Stomach (tissue), 9 donors: ENCODE results near the gene DPH5. TPM values are rescaled to one million over a fixed set of nuclear protein-coding genes. Genes with fewer than 3 reads are reported as not detected.
A peak's percentile ranks its signal among the peaks of the same experiment; 100 is the strongest.

Experiments used
- DNase-seq, 2 donors: peaks; one replicate each; pipeline versions ENCODE4 v3.0.0 to v3.0.0-alpha.2; 2013 to 2019
- H3K27ac ChIP-seq, 5 donors: fragments of 200-600 bp in 4 of 5; sonication (generic) in 4 of 5; one replicate each; pipeline ENCODE4 v1.5.1; 2013 to 2019; ENCODE audit warnings: mild to moderate bottlenecking in 1 of 5, moderate library complexity in 1 of 5
- H3K27me3 ChIP-seq, 3 donors: fragments of 200-600 bp; sonication (generic); one replicate each; pipeline ENCODE4 v1.5.1; 2017 to 2019; ENCODE audit warnings: mixed run types in 1 of 3
- H3K36me3 ChIP-seq, 4 donors: fragments of 200-600 bp; sonication (generic); 1 replicate in 3 of 4; 2 replicates in 1 of 4; pipeline ENCODE4 v1.5.1; 2016 to 2019
- H3K4me1 ChIP-seq, 4 donors: fragments of 200-600 bp; sonication (generic); one replicate each; pipeline ENCODE4 v1.5.1; 2016 to 2019
- H3K4me3 ChIP-seq, 4 donors: fragments of 200-600 bp; sonication (generic) in 3 of 4; one replicate each; pipeline ENCODE4 v1.5.1; 2016 to 2019; ENCODE audit warnings: mild to moderate bottlenecking in 1 of 4
- H3K9me3 ChIP-seq, 4 donors: fragments of 200-600 bp; sonication (generic); one replicate each; pipeline ENCODE4 v1.5.1; 2016 to 2019
- CTCF ChIP-seq, 7 experiments: fragments of 450-650 bp in 4 of 7; fragments of 200-600 bp in 3 of 7; sonication (generic) in 3 of 7; IDR thresholded peaks; one replicate each; pipeline ENCODE4 v1.5.1; 2016 to 2019; ENCODE audit warnings: antibody characterized with exemption in 7 of 7, control low read depth in 2 of 7, mild to moderate bottlenecking in 1 of 7
- EP300 ChIP-seq: sonication (generic); formaldehyde crosslinking; IDR thresholded peaks from one replicate; pipeline ENCODE4 v1.6.1; 2017; ENCODE audit warnings: antibody characterized with exemption
- POLR2A ChIP-seq, 4 donors: fragments of 450-650 bp; IDR thresholded peaks; one replicate each; pipeline ENCODE4 v1.6.1; 2016; ENCODE audit warnings: antibody characterized with exemption in 4 of 4, control low read depth in 2 of 4, mild to moderate bottlenecking in 1 of 4, moderate library complexity in 1 of 4
- POLR2AphosphoS5 ChIP-seq, 3 donors: sonication (generic); formaldehyde crosslinking; IDR thresholded peaks; one replicate each; pipeline ENCODE4 v1.6.1; 2016; ENCODE audit warnings: antibody characterized with exemption in 3 of 3
- WGBS, 5 donors: extraction: QIAGEN DNeasy Blood & Tissue Kit in 3 of 5; methylation state at CpG; one replicate each; pipeline versions ENCODE4 v1.1.5 to v1.1.7; 2013 to 2018; 5-methylcytosine and 5-hydroxymethylcytosine counted together
- intact Hi-C: fragments of 100-400 bp; cut with DNase I; formaldehyde crosslinking; loops from one replicate; pipeline ENCODE4 v1.15.1; 2023; ENCODE audit warnings: low total_unique reads
- polyA plus RNA-seq, 3 donors: library from polyadenylated mRNA; stranded (reverse); fragments of 200-250 nt; gene quantifications; one replicate each; pipeline ENCODE4 v1.2.3, GENCODE V29; 2013
- total RNA-seq, 5 donors: library from RNA; depleted of rRNA; stranded (reverse); fragments of >200 nt; gene quantifications; one replicate each; pipeline versions ENCODE4 v1.1.0 to v1.2.3, GENCODE V29; 2014 to 2016
- donor health status: healthy with polysubstance abuse.
- donor health status: Bipolar disorder and iron deficiency.
- donor health status: healthy.

DPH5 gene
- total and polyA plus RNA-seq, 8 donors = 3.1 to 39.5 (median 18.9) TPM

- Histone ChIP-seq H3K4me3 (no peak overlapping the region), H3K27me3 (no peaks in the 10 kb centered on the region), H3K4me1 (peaks cover 0 to 5% (median 0%) of the 10 kb centered on the region in 4 donors), H3K36me3 (peaks cover 0 to 33% (median 19%) of the 10 kb centered on the region in 4 donors), H3K27ac (no peak overlapping the region), H3K9me3 (no peaks in the 10 kb centered on the region)
- intact Hi-C loops = no loop called here
- TF ChIP-seq CTCF (IDR thresholded peaks at IDR 0.05) = no peak
- TF ChIP-seq EP300 = no peak
- no peak for TF ChIP-seq POLR2AphosphoS5 (IDR thresholded peaks at IDR 0.05)
- no peak for TF ChIP-seq POLR2A (IDR thresholded peaks at IDR 0.05)
- 45 to 71% (median 55%) methylated on average over 1 of the region's 1 CpG for WGBS, 5 donors
- peak in 1 of 2 donors; percentile 32 for DNase-seq
These were observed 8.1 kb downstream of the DPH5 start for GRCh38 chr1:101017448-101017847.

- intact Hi-C loops = no loop called here
- no peak for TF ChIP-seq POLR2AphosphoS5 (IDR thresholded peaks at IDR 0.05)
- no peak for TF ChIP-seq EP300
- no peak for TF ChIP-seq POLR2A (IDR thresholded peaks at IDR 0.05)
- no peak for TF ChIP-seq CTCF (IDR thresholded peaks at IDR 0.05)
- peaks cover 0 to 5% (median 0%) of the 10 kb centered on the region in 4 donors for H3K4me1 ChIP-seq
- 61 to 82% (median 74%) methylated on average over 1 of the region's 1 CpG for WGBS, 5 donors
- no peaks in the 10 kb centered on the region for H3K27me3 ChIP-seq
- no peak overlapping the region for H3K27ac ChIP-seq
- no peak overlapping the region for H3K4me3 ChIP-seq
- no peaks in the 10 kb centered on the region for H3K9me3 ChIP-seq
- DNase-seq = no peak
- H3K36me3 ChIP-seq = peaks cover 0 to 49% (median 22%) of the 10 kb centered on the region in 4 donors
These were observed 11.8 kb downstream of the DPH5 start for GRCh38 chr1:101013776-101014175.

GRCh38 chr1:101008229-101008834 is 17.3 kb downstream of the DPH5 start:
- 81 to 94% (median 89%) methylated on average over 3 of the region's 3 CpGs for WGBS, 5 donors
- H3K36me3 ChIP-seq = peaks cover 0 to 32% (median 13%) of the 10 kb centered on the region in 4 donors
- TF ChIP-seq CTCF (IDR thresholded peaks at IDR 0.05) (no peak), POLR2AphosphoS5 (IDR thresholded peaks at IDR 0.05) (no peak), POLR2A (IDR thresholded peaks at IDR 0.05) (no peak)
- no peak for DNase-seq
- no peaks in the 10 kb centered on the region for H3K27me3 ChIP-seq
- intact Hi-C loops = no loop called here
- peaks cover 4 to 20% (median 17%) of the 10 kb centered on the region in 4 donors for H3K4me1 ChIP-seq
- H3K4me3 ChIP-seq = no peak overlapping the region
- no peaks in the 10 kb centered on the region for H3K9me3 ChIP-seq
- H3K27ac ChIP-seq = no peak overlapping the region

GRCh38 chr1:101006553-101006952 is 19.0 kb downstream of the DPH5 start:
- Histone ChIP-seq H3K36me3 (peaks cover 0 to 19% (median 0%) of the 10 kb centered on the region in 4 donors), H3K4me3 (no peak overlapping the region), H3K27me3 (no peaks in the 10 kb centered on the region), H3K4me1 (peaks cover 4 to 38% (median 30%) of the 10 kb centered on the region in 4 donors), H3K27ac (no peak overlapping the region), H3K9me3 (no peaks in the 10 kb centered on the region)
- no peak for TF ChIP-seq POLR2AphosphoS5 (IDR thresholded peaks at IDR 0.05)
- no peak for TF ChIP-seq POLR2A (IDR thresholded peaks at IDR 0.05)
- no peak for TF ChIP-seq CTCF (IDR thresholded peaks at IDR 0.05)
- no peak for TF ChIP-seq EP300
- 62 to 80% (median 69%) methylated on average over 2 of the region's 2 CpGs for WGBS, 5 donors
- no peak for DNase-seq
- intact Hi-C loops = no loop called here
